ENCODE data around the gene GSG1L2.

The GSG1L2 gene

DNA sequence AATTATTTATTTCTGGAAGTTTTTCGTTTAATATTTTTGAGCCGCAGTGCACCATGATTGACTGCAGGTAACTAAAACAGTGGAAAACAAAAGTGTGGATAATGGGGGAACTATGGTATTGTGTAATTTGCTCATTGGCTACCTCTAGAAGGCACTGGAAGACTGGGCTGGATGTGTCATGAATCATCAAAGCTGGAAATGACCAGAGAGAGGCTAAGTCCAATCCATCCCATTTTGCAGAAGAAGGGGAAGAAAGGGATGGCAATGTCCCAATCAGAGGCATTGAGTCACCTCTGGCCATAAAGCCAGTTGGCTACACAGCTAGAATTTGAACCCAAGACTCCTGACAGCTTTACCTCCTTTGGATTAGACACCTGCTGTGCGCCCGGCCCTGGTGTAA, 33.2 kb upstream of the GSG1L2 start:
- H3K4me3 ChIP-seq (ENCODE audit: control insufficient read depth, low read depth, low read length), result no peak overlapping the region
- no peak for TF ChIP-seq CTCF (IDR thresholded peaks at IDR 0.05; ENCODE audit: control insufficient read depth, insufficient read depth, low read depth, low read length, missing control alignments)
- DNase-seq (ENCODE audit: low read depth), result no peak

DNA sequence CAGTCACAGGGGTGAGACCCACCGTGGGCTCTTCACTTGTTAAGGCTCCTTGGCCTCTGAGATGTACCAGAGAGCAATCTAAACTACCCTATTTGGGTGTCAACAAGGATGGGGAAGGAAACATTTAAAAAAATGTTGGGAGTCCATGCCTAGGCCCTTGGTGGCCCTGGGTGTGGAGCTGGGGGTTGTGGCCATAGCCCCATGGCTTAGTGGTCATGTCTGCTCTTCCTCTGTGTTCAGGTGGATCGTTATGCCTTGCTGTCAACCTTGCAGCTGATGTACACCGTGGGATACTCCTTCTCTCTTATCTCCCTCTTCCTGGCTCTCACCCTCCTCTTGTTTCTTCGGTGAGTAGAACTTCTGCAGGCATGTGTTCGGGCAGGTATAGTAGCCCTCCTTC, 32.4 kb upstream of the GSG1L2 start:
- H3K4me3 ChIP-seq (ENCODE audit: control insufficient read depth, low read depth, low read length), result no peak overlapping the region
- TF ChIP-seq CTCF (IDR thresholded peaks at IDR 0.05; ENCODE audit: control insufficient read depth, insufficient read depth, low read depth, low read length, missing control alignments), result no peak
- DNase-seq (ENCODE audit: low read depth), result no peak

DNA sequence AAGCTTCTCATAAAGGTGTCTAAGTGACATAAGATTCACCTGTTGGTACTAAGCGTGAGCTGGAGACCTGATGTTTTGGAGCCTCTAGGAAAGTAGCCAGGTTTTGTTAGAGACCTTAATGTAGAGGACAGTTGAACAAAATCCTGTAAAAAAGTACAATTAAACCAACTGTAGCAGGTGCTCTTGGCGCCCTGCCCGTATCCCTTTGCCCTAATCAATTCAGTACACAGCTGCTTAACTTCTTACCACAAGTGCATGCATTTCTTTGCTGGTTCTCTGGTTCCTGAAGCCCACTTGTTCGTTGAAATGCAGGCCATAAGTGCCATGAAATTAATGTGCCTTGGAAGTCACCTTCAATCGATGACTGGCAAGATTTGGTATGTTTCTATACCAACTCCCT, 28.3 kb upstream of the GSG1L2 start:
- no peak for DNase-seq (ENCODE audit: low read depth)
- TF ChIP-seq CTCF (IDR thresholded peaks at IDR 0.05; ENCODE audit: control insufficient read depth, insufficient read depth, low read depth, low read length, missing control alignments), result no peak
- no peak overlapping the region for H3K4me3 ChIP-seq (ENCODE audit: control insufficient read depth, low read depth, low read length)

GRCh38 chr17:9845306-9845705, 23.4 kb upstream of the GSG1L2 start:
- no peak overlapping the region for H3K4me3 ChIP-seq (ENCODE audit: control insufficient read depth, low read depth, low read length)
- TF ChIP-seq CTCF (IDR thresholded peaks at IDR 0.05; ENCODE audit: control insufficient read depth, insufficient read depth, low read depth, low read length, missing control alignments), result no peak
- no peak for DNase-seq (ENCODE audit: low read depth)

- DNase-seq (ENCODE audit: low read depth), result no peak
- H3K4me3 ChIP-seq (ENCODE audit: control insufficient read depth, low read depth, low read length), result no peak overlapping the region
- TF ChIP-seq CTCF (IDR thresholded peaks at IDR 0.05; ENCODE audit: control insufficient read depth, insufficient read depth, low read depth, low read length, missing control alignments), result no peak
These were observed 22.3 kb upstream of the GSG1L2 start for GRCh38 chr17:9844153-9844552.

DNA sequence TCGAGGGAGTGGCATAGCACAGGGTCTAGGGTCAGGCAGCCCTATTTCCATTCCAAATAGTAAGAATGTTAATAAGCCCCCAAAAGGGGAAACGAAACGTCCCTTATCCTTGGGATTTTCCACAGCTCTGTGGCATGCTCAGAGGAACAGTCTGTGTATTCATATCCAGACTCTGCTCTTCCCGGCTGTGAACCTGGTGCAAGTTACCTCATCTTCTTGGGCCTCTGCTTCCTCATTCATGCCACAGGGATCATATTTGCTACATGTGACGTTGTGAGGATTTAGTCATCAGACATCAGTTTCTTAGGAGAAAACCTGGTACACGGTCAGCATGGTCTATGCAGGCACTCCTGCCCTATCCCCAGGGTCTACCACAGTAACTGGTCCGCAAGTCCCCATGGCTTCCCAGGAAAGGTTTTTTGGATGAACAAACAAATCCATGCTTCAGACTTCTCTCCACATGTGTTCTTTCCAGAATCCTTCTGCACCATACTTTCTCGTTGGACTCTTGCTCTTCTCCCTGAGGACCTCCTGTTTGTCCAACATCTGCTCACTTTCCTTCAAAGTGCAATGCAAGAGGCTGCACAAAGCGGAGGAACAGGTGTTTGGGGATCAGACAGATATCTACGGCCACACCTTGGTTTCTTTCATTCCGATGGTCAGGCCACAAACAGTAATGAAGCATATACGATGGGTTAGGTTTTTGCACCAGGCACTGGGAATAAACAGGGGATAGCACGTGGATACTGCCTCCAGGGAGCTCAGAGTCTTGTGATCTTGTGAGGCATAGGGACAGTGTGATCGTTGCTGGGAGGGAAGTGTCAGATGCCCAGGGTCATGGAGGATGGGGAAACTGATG, 21.5 kb upstream of the GSG1L2 start:
- TF ChIP-seq CTCF (IDR thresholded peaks at IDR 0.05; ENCODE audit: control insufficient read depth, insufficient read depth, low read depth, low read length, missing control alignments), result no peak
- no peak overlapping the region for H3K4me3 ChIP-seq (ENCODE audit: control insufficient read depth, low read depth, low read length)
- DNase-seq (ENCODE audit: low read depth), result no peak
